Measurements from ENCODE around the gene IQGAP2.

IQGAP2 gene

GRCh38 chr5:76560952-76561891, 158.1 kb downstream of the IQGAP2 start:
- DNase-seq (ENCODE audit: low read depth in 1 of 2, low spot score in 1 of 2): no peak

- no peak for DNase-seq (ENCODE audit: low read depth in 1 of 2, low spot score in 1 of 2)
Measured at GRCh38 chr5:76561959-76562358, 158.9 kb downstream of the IQGAP2 start.

- no peak for DNase-seq (ENCODE audit: low read depth in 1 of 2, low spot score in 1 of 2)
Measured at GRCh38 chr5:76565009-76565408, 161.9 kb downstream of the IQGAP2 start.

- DNase-seq (ENCODE audit: low read depth in 1 of 2, low spot score in 1 of 2): no peak
Measured at GRCh38 chr5:76570153-76570552, 167.1 kb downstream of the IQGAP2 start.

GRCh38 chr5:76571559-76571958, 168.5 kb downstream of the IQGAP2 start:
- DNase-seq (ENCODE audit: low read depth in 1 of 2, low spot score in 1 of 2): no peak

GRCh38 chr5:76576450-76576849, 173.4 kb downstream of the IQGAP2 start:
- no peak for DNase-seq (ENCODE audit: low read depth in 1 of 2, low spot score in 1 of 2)

GRCh38 chr5:76576996-76577395, 173.9 kb downstream of the IQGAP2 start:
- no peak for DNase-seq (ENCODE audit: low read depth in 1 of 2, low spot score in 1 of 2)

GRCh38 chr5:76579166-76579937, 176.3 kb downstream of the IQGAP2 start:
- DNase-seq (ENCODE audit: low read depth in 1 of 2, low spot score in 1 of 2): no peak

GRCh38 chr5:76580981-76581380, 177.9 kb downstream of the IQGAP2 start:
- no peak for DNase-seq (ENCODE audit: low read depth in 1 of 2, low spot score in 1 of 2)

GRCh38 chr5:76582230-76583162, 179.4 kb downstream of the IQGAP2 start:
- DNase-seq (ENCODE audit: low read depth in 1 of 2, low spot score in 1 of 2): peak in 1 of 2 donors; percentile 31

- no peak for DNase-seq (ENCODE audit: low read depth in 1 of 2, low spot score in 1 of 2)
Measured at GRCh38 chr5:76583163-76584047, 180.3 kb downstream of the IQGAP2 start.

GRCh38 chr5:76585783-76586217, 182.7 kb downstream of the IQGAP2 start:
- no peak for DNase-seq (ENCODE audit: low read depth in 1 of 2, low spot score in 1 of 2)

GRCh38 chr5:76586531-76586930, 183.4 kb downstream of the IQGAP2 start:
- DNase-seq (ENCODE audit: low read depth in 1 of 2, low spot score in 1 of 2): no peak

- DNase-seq (ENCODE audit: low read depth in 1 of 2, low spot score in 1 of 2): no peak
Measured at GRCh38 chr5:76590027-76590426, 186.9 kb downstream of the IQGAP2 start.

GRCh38 chr5:76591366-76591765, 188.3 kb downstream of the IQGAP2 start:
- DNase-seq (ENCODE audit: low read depth in 1 of 2, low spot score in 1 of 2): no peak

- no peak for DNase-seq (ENCODE audit: low read depth in 1 of 2, low spot score in 1 of 2)
Measured at GRCh38 chr5:76592692-76593091, 189.6 kb downstream of the IQGAP2 start.

GRCh38 chr5:76594107-76594506, 191.0 kb downstream of the IQGAP2 start:
- no peak for DNase-seq (ENCODE audit: low read depth in 1 of 2, low spot score in 1 of 2)

- DNase-seq (ENCODE audit: low read depth in 1 of 2, low spot score in 1 of 2): no peak
Measured at GRCh38 chr5:76595755-76596481, 192.8 kb downstream of the IQGAP2 start.

- DNase-seq (ENCODE audit: low read depth in 1 of 2, low spot score in 1 of 2): no peak
Measured at GRCh38 chr5:76598531-76598930, 195.4 kb downstream of the IQGAP2 start.
